ENCODE data around the gene GALNT18.

GRCh38 chr11:11667056-11667455, 45.3 kb upstream of the GALNT18 start:
- TF ChIP-seq CTCF (IDR thresholded peaks at IDR 0.05; ENCODE audit: low read depth, low read length, missing input control) (no peak), YY1 (IDR thresholded peaks at IDR 0.05) (no peak), REST (IDR thresholded peaks at IDR 0.05) (no peak), TAF1 (conservative IDR thresholded peaks at IDR 0.05) (no peak), JUND (IDR thresholded peaks at IDR 0.05) (no peak), SP1 (IDR thresholded peaks at IDR 0.05) (no peak), MAX (IDR thresholded peaks at IDR 0.05) (no peak), RXRA (IDR thresholded peaks at IDR 0.05) (no peak)

Measured in liver (tissue), 3 donors.